GM12891 (cell line): ENCODE results near the gene POLN.

Experiments
- POLR2A ChIP-seq: IDR thresholded peaks from 2 replicates; pipeline ENCODE4 v1.6.1; 2011; ENCODE audit warnings: low read depth, low read length, control low read depth
- POLR2AphosphoS5 ChIP-seq: IDR thresholded peaks from 2 replicates; pipeline ENCODE4 v1.6.1; 2011; ENCODE audit warnings: low read depth, low read length, control low read depth

GRCh38 chr4:2219233-2219760 lies 22.6 kb downstream of the POLN start:
- TF ChIP-seq POLR2AphosphoS5: no peak
- TF ChIP-seq POLR2A: no peak
